H9 (cell line): ENCODE results near the gene PDE3B. TPM values are rescaled to one million over a fixed set of nuclear protein-coding genes. Genes with fewer than 3 reads are reported as not detected.

ENCODE experiments used
- DNase-seq: peaks from one replicate; pipeline ENCODE4 v3.0.0-alpha.2; 2017
- H2AFZ ChIP-seq: one replicate; pipeline ENCODE4 v1.6.1; 2013; ENCODE audit warnings: mild to moderate bottlenecking, low read length, control low read depth, moderate library complexity
- H2AK5ac ChIP-seq: 2 replicates; pipeline ENCODE4 v1.6.1; 2013; ENCODE audit warnings: low read length, control low read depth, mixed read lengths; ENCODE audit not compliant: insufficient read length
- H2BK120ac ChIP-seq: one replicate; pipeline ENCODE4 v1.6.1; 2013; ENCODE audit warnings: low read depth, mild to moderate bottlenecking, low read length, control low read depth, inconsistent platforms; ENCODE audit not compliant: poor library complexity, severe bottlenecking
- H2BK12ac ChIP-seq: 2 replicates; pipeline ENCODE4 v1.6.1; 2013; ENCODE audit warnings: low read length, control low read depth, mixed read lengths, low read depth; ENCODE audit not compliant: insufficient read length
- H2BK15ac ChIP-seq: 2 replicates; pipeline ENCODE4 v1.6.1; 2013; ENCODE audit warnings: low read depth, low read length, control low read depth
- H2BK20ac ChIP-seq: one replicate; pipeline ENCODE4 v1.6.1; 2013; ENCODE audit warnings: low read depth, mild to moderate bottlenecking, low read length, control low read depth, inconsistent platforms; ENCODE audit not compliant: poor library complexity, severe bottlenecking
- H2BK5ac ChIP-seq: 2 replicates; pipeline ENCODE4 v1.6.1; 2013; ENCODE audit warnings: low read length, control low read depth, mixed read lengths; ENCODE audit not compliant: insufficient read length
- H3K14ac ChIP-seq: 2 replicates; pipeline ENCODE4 v1.6.1; 2013; ENCODE audit warnings: low read length, control low read depth; ENCODE audit not compliant: insufficient read depth
- H3K18ac ChIP-seq: 2 replicates; pipeline ENCODE4 v1.6.1; 2013; ENCODE audit warnings: low read depth, mild to moderate bottlenecking, mixed read lengths, low read length, control low read depth; ENCODE audit not compliant: insufficient read length
- H3K23ac ChIP-seq: 2 replicates; pipeline ENCODE4 v1.6.1; 2013; ENCODE audit warnings: low read length, control low read depth, mixed read lengths, low read depth; ENCODE audit not compliant: insufficient read length
- H3K23me2 ChIP-seq: 2 replicates; pipeline ENCODE4 v1.6.1; 2013; ENCODE audit warnings: low read depth, mild to moderate bottlenecking, mixed read lengths, low read length, control low read depth; ENCODE audit not compliant: insufficient read length, poor library complexity, severe bottlenecking
- H3K27ac ChIP-seq: 2 replicates; pipeline ENCODE4 v1.5.1; 2013; ENCODE audit warnings: low read length, control low read depth, mixed read lengths, low read depth; ENCODE audit not compliant: insufficient read length
- H3K27me3 ChIP-seq: 2 replicates; pipeline ENCODE4 v1.6.1; 2013; ENCODE audit warnings: low read length, control low read depth, inconsistent platforms; ENCODE audit not compliant: insufficient read depth
- H3K4ac ChIP-seq: 2 replicates; pipeline ENCODE4 v1.6.1; 2013; ENCODE audit warnings: low read depth, mild to moderate bottlenecking, control low read depth, inconsistent platforms, low read length, moderate library complexity
- H3K4me1 ChIP-seq: 2 replicates; pipeline ENCODE4 v1.6.1; 2013; ENCODE audit warnings: low read length, control low read depth, inconsistent platforms; ENCODE audit not compliant: insufficient read depth
- H3K4me2 ChIP-seq: 2 replicates; pipeline ENCODE4 v1.6.1; 2013; ENCODE audit warnings: low read length, control low read depth, mixed read lengths; ENCODE audit not compliant: insufficient read length, insufficient read depth
- H3K56ac ChIP-seq: 2 replicates; pipeline ENCODE4 v1.6.1; 2013; ENCODE audit warnings: low read depth, mild to moderate bottlenecking, mixed read lengths, low read length, control low read depth; ENCODE audit not compliant: insufficient read length
- H3K79me1 ChIP-seq: 2 replicates; pipeline ENCODE4 v1.6.1; 2013; ENCODE audit warnings: low read depth, mild to moderate bottlenecking, moderate library complexity, low read length, control low read depth, inconsistent platforms; ENCODE audit not compliant: insufficient read depth, poor library complexity, severe bottlenecking
- H3K79me2 ChIP-seq: 2 replicates; pipeline ENCODE4 v1.6.1; 2013; ENCODE audit warnings: low read length, control low read depth, inconsistent platforms; ENCODE audit not compliant: insufficient read depth
- H3K9ac ChIP-seq: 2 replicates; pipeline ENCODE4 v1.6.1; 2013; ENCODE audit warnings: low read length, control low read depth, mixed read lengths; ENCODE audit not compliant: insufficient read length; ENCODE audit errors: extremely low read depth
- H3K9me3 ChIP-seq: one replicate; pipeline ENCODE4 v1.6.1; 2013; ENCODE audit warnings: low read depth, low read length, inconsistent platforms; ENCODE audit not compliant: control insufficient read depth
- H3T11ph ChIP-seq: one replicate; pipeline ENCODE4 v1.6.1; 2013; ENCODE audit warnings: mild to moderate bottlenecking, low read length, control low read depth, inconsistent platforms
- H4K20me1 ChIP-seq: one replicate; pipeline ENCODE4 v1.6.1; 2013; ENCODE audit not compliant: control insufficient read depth, insufficient read length, insufficient read depth
- H4K5ac ChIP-seq: 2 replicates; pipeline ENCODE4 v1.6.1; 2013; ENCODE audit warnings: low read depth, mild to moderate bottlenecking, mixed read lengths, low read length, control low read depth; ENCODE audit not compliant: insufficient read length
- H4K8ac ChIP-seq: replicated peaks from 2 replicates; pipeline ENCODE4 v1.6.1; 2013; ENCODE audit warnings: low read length, control low read depth, mixed read lengths, low read depth; ENCODE audit not compliant: insufficient read length
- H4K91ac ChIP-seq: 2 replicates; pipeline ENCODE4 v1.6.1; 2013; ENCODE audit warnings: low read depth, mild to moderate bottlenecking, moderate library complexity, mixed read lengths, low read length, control low read depth; ENCODE audit not compliant: insufficient read length
- H3K27ac Mint-ChIP-seq, 3 experiments: 2 replicates in 2 of 3; 3 replicates in 1 of 3; pipeline ENCODE4 v1.8.0; 2020 to 2021; ENCODE audit warnings: mixed read lengths in 3 of 3, mild to moderate bottlenecking in 1 of 3, moderate library complexity in 1 of 3
- H3K27me3 Mint-ChIP-seq: 2 replicates; pipeline ENCODE4 v1.8.0; 2021; ENCODE audit warnings: low read depth, mild to moderate bottlenecking, moderate library complexity, mixed read lengths
- H3K36me3 Mint-ChIP-seq, 3 experiments: 2 replicates in 2 of 3; 3 replicates in 1 of 3; pipeline ENCODE4 v1.8.0; 2020 to 2021; ENCODE audit warnings: low read depth in 3 of 3, mixed read lengths in 3 of 3; ENCODE audit not compliant: insufficient read depth in 1 of 3
- H3K4me1 Mint-ChIP-seq, 2 experiments: 2 replicates each; pipeline ENCODE4 v1.8.0; 2020; ENCODE audit warnings: mixed read lengths in 2 of 2
- H3K4me3 Mint-ChIP-seq, 2 experiments: 2 replicates in 1 of 2; 3 replicates in 1 of 2; pipeline ENCODE4 v1.8.0; 2020 to 2021; ENCODE audit warnings: mild to moderate bottlenecking in 2 of 2, mixed read lengths in 2 of 2, moderate library complexity in 1 of 2
- H3K9me3 Mint-ChIP-seq, 2 experiments: 2 replicates in 1 of 2; 3 replicates in 1 of 2; pipeline ENCODE4 v1.8.0; 2020; ENCODE audit warnings: mild to moderate bottlenecking in 2 of 2, mixed read lengths in 2 of 2, moderate library complexity in 1 of 2
- CTCF ChIP-seq: fragments of 200-600 bp; sonication (generic); conservative IDR thresholded peaks from 3 replicates; pipeline ENCODE4 v1.8.0; 2021; ENCODE audit warnings: antibody characterized with exemption, mild to moderate bottlenecking
- total RNA-seq: library from RNA; stranded (reverse); gene quantifications from 2 replicates; pipeline ENCODE4 v1.2.1, GENCODE V29; 2021

The PDE3B gene
- total RNA-seq, 1 experiment from 2014 or later = 6.6 TPM

GRCh38 chr11:14821031-14821430, 177.4 kb downstream of the PDE3B start:
- Histone ChIP-seq H3K27ac (no peak overlapping the region), H2BK5ac (no peak overlapping the region), H4K8ac (no peak overlapping the region), H3K79me1 (no peaks in the 10 kb centered on the region), H3K4me1 (no peaks in the 10 kb centered on the region), H3K9me3 (no peaks in the 10 kb centered on the region), H2BK12ac (no peak overlapping the region), H2AFZ (no peak overlapping the region), H4K5ac (no peak overlapping the region), H3T11ph (no peak overlapping the region), H3K23ac (no peak overlapping the region), H3K23me2 (no peaks in the 10 kb centered on the region), H4K20me1 (no peaks in the 10 kb centered on the region), H3K79me2 (no peaks in the 10 kb centered on the region), H3K56ac (no peak overlapping the region), H4K91ac (no peak overlapping the region), H3K4ac (no peak overlapping the region), H2AK5ac (no peak overlapping the region), H2BK15ac (no peak overlapping the region), H3K18ac (no peak overlapping the region), H2BK120ac (no peak overlapping the region), H3K14ac (no peak overlapping the region), H3K9ac (no peak overlapping the region), H2BK20ac (no peak overlapping the region), H3K27me3 (no peaks in the 10 kb centered on the region), H3K4me2 (no peak overlapping the region)
- H3K4me3 Mint-ChIP-seq = no peak overlapping the region
- DNase-seq = no peak
- no peak overlapping the region; a peak in 1 of 7 replicates for H3K27ac Mint-ChIP-seq
- H3K9me3 Mint-ChIP-seq = peaks cover 9 to 19% of the 10 kb centered on the region in 2 experiments; a peak in 4 of 5 replicates
- H3K4me1 Mint-ChIP-seq = no peaks in the 10 kb centered on the region
- peaks cover 7 to 26% (median 18%) of the 10 kb centered on the region in 3 experiments; a peak in 6 of 7 replicates for H3K36me3 Mint-ChIP-seq
- no peaks in the 10 kb centered on the region for H3K27me3 Mint-ChIP-seq
- no peak for TF ChIP-seq CTCF
